ENCODE measurements around the gene FZR1. TPM values are rescaled to one million over a fixed set of nuclear protein-coding genes. Genes with fewer than 3 reads are reported as not detected.
"Not testable (repeated sequence)": the region's sequence is repeated elsewhere in the genome, so short reads cannot be mapped to it uniquely, and the experiment has no call there.

The FZR1 gene
- total RNA-seq, 1 experiment from 2014 or later, result 48.2 TPM

- no peak for DNase-seq (ENCODE audit: low read depth)
These were observed 11.6 kb upstream of the FZR1 start for GRCh38 chr19:3494559-3494958.

GRCh38 chr19:3496392-3497273 lies 9.5 kb upstream of the FZR1 start:
- no peak for DNase-seq (ENCODE audit: low read depth)

- DNase-seq (ENCODE audit: low read depth), result no peak
These were observed 8.2 kb upstream of the FZR1 start for GRCh38 chr19:3497757-3498520.

DNA sequence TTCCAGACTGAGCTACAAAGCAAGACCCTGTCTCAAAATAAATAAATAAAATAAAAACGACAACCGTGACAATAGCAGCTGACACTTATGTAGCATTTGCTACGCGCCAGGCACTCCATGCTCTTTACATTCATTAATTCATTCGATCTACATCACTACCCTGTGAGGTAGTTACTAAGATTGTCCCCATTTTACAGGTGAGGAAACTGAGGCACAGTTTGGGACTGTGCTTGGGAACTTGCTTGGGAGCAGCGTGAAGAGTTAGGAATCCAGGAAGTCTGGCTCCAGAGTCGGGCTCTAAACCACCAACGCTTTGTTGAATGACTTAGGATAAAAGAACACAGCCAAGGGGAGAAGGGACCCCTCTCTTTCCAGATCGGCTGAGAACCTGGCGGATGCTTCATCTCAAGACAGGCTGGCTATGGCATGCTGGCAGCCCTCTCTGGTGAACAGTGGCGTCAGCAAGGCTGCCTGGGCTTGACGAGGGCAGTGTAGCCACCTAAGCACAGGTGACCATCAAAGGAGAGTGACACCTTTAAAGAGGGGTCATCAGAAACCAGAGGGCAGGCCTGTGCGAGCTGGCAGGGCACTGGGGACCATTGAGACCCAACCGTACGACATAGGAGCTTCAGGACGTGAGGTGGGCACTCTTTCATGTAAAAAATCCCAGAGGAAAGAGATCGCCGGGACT lies 6.2 kb upstream of the FZR1 start:
- DNase-seq (ENCODE audit: low read depth), result no peak

DNA sequence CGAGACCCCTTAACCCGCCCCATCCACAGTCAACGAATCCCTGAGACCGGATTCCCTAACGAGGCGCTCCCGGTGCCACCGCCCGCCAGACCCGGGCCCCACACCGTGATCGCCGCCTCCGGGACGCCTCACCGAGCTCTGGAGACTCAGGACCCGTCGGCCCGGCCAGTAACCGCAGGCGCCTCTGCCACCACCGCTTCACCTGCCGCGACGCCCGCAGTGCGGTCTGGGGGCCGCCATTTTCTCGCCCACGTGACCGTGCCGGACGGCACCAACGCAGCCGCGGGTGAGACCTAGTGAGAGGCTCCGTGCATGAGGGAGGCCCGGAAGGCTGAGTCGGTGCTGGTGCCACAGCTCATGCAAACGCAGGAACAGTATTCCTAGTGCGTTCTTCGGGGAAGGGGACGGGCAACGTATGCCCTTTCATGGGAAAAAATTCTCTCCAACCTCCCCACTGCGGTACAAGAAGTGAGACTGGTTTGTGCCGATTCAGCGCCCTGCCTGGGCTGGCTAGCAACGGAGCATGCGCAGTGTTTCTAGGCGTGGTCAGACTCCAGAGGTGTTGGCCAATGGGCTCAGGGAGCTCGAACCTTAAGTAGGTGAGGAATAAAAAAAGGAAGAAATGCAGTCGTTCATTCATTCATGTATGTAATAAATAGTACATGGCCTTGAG lies 5.5 kb upstream of the FZR1 start, which contains the start of gene DOHH:
Gene DOHH, minus strand, starts transcription at position 246 of the 673 bp plus-strand sequence. CDS start 3,860 bp downstream, outside the sequence.
- DNase-seq (ENCODE audit: low read depth), result peak; percentile 93

- DNase-seq (ENCODE audit: low read depth), result no peak
These were observed 4.3 kb upstream of the FZR1 start for GRCh38 chr19:3501780-3502179.

- DNase-seq (ENCODE audit: low read depth), result no peak
These were observed 3.0 kb upstream of the FZR1 start for GRCh38 chr19:3503036-3503572.

DNA sequence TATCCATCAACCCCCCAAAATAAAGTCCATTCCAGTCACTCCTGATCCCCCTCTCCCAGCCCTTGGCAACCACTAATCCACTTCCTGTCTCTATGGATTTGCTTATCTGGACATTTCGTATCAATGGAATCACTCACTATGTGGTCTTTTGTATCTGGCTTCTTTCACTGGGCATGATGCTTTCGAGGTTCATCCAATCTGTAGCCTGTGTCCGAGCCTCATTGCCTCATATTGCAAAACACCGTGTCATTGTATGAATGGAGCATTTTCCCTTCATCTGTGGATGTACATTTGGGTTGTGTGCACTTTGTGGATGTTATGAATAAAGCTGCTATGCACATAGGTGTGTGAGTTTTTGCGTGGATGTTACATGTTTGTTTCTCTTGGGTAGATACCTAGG lies 1.4 kb upstream of the FZR1 start:
- no peak for DNase-seq (ENCODE audit: low read depth)

- no peak for DNase-seq (ENCODE audit: low read depth)
These were observed 551 bp downstream of the FZR1 start for GRCh38 chr19:3506384-3507340.

DNA sequence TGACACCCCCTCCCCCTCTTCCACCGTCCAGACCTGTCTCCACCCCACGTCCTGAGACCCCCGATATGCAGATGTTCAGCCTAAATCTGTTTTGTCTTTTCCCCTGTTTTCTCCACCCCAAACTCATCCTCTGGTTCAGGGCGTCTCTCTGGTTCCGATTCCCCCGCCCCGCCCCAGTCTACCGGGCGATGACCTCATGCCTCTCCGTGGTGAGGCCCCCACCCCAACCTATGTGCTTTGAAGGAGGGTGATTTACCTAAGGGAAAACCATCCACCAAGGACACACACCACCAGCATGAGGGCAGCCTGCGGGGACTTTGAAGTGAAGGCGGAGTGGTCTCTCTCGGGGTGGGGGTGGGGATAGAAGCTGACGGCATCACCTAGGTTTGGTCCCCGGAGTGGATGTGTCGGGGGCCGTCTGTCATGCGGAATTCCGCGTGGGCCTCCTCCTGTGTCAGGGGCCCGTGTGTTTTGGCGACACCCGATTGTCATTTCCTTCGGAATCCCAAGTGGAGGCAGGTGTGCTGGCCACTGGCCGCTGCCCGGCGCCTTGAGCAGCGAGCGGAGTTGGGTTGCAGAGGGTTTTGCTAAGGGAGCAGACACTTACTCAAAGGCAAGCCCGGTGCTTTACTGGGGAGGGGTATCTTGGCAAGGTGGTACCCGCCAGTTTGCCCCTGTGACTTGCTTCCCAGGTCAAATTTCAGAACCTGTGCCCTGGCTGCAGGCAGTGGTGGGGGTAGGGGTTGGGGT lies 1.4 kb downstream of the FZR1 start:
- no peak for DNase-seq (ENCODE audit: low read depth)

DNA sequence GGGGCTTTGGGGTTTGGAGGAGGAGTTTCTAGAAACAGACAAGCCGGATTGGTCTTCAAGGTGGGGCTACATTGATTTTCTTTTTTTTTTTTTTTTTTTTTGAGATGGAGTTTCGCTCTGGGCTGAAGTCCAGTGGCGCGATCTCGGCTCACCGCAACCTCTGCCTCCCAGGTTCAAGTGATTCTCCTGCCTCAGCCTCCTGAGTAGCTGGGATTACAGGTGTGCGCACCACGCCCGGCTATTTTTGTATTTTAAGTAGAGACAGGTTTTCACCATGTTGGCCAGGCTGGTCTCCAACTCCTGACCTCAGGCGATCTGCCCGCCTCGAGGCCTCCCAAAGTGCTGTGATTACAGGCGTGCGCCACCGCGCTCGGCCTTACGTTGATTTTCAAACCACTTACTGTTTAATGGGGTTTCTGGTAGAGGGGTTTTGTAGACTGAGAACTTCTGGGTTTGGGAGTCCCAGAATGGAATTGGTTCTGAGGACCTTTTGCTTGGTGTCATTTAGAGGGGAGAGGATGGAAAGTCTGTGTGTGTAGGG lies 2.1 kb downstream of the FZR1 start:
- not testable (repeated sequence) for DNase-seq (ENCODE audit: low read depth)

DNA sequence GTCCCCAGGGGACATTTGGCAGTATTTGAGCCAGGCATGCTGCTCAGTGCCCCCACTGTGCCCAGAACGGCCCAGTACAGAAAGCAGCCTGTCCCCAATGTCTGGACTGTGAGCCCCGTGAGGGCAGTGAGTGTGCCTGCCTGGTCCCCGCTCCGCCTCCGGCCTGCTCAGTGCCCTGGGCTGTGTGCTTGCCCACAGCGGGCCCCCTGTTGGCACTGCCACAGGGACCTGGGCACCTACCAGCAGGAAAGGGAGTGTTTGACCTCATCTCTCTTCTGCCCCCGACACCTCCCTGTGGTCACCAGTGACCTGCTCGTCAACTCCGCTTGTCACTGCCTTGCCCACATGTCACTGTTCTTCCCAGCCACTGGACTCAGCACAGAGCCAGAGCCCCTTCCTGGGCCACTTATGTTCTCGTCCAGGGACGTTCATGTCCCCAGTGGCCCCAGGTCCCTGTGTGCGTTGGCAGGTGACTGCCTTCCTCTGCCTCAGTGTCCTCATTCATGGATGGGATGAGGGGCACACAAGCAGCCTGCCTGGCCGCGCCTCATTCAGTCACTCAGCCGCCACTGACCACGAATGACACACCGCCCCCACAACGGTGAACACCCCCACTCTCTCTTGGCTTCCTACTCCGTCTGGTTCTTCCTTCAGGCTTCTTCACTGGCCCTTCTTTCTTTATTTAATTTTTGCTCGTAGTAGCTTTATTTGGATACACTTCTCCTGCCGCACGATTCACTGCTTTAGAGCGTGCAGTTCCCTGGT lies 2.8 kb downstream of the FZR1 start:
- no peak for DNase-seq (ENCODE audit: low read depth)

DNA sequence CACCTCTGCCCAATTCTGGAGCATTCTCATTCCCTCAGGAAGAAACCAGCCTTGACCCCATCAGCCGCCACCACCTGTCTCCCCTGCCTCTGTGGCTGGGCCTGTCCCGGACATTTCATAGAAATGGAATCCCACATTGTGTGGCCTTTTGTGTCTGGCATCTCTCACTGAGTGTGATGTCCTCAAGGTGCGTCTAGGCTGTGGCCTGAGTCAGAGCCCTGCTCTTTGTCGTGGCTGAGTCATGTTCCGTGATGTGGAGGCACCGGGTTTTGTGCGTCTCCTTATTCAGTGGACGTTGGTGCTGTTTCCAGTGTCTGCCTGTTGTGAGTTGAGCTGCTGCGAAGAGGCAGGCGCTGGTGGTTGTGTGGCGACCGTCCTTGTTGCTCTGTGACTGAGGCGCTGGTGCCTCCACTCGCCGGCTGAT lies 3.5 kb downstream of the FZR1 start:
- DNase-seq (ENCODE audit: low read depth), result peak; percentile 75

DNA sequence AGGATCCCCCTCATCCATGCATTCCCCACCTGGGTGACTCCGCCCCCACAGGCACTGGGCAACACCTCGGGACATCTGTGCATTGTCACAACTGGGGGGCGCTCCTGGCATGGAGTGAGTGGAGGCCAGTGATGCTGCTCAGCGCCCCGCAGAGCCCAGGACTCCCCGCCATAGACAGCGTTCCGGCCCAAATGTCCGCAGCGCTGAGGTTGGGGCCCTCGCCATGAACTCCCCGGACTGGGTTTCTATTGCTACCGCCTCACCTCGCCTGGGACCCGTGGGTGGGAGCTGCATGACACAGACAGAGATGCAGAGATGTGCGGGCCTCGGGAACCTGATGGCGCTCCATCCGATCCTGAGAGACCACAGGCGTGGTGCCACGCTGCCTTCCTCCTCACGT lies 4.6 kb downstream of the FZR1 start:
- DNase-seq (ENCODE audit: low read depth), result no peak

- no peak for DNase-seq (ENCODE audit: low read depth)
These were observed 5.6 kb downstream of the FZR1 start for GRCh38 chr19:3511506-3512251.

- no peak for DNase-seq (ENCODE audit: low read depth)
These were observed 6.6 kb downstream of the FZR1 start for GRCh38 chr19:3512562-3513228.
